HepG2 (cell line): ENCODE data around the gene BCAS4. TPM values are rescaled to one million over a fixed set of nuclear protein-coding genes. Genes with fewer than 3 reads are reported as not detected.
A peak's percentile ranks its signal among the peaks of the same experiment; 100 is the strongest.

Experiments
- ATAC-seq: fragments of 200-7000 bp; cut with Tn5 transposase; 3 replicates; pipeline ENCODE4 v1.9.1; 2020; ENCODE audit warnings: mild to moderate bottlenecking, moderate library complexity
- BruUV-seq: library from RNA; stranded (reverse); fragments of 400-500 nt; replicated peaks from 2 replicates; lab custom pipeline; 2021; lab: Mats Ljungman, UMichigan
- CTCF ChIA-PET: fragments of 300-600 bp; formaldehyde crosslinking; extraction: SDS; loops from one replicate; lab custom pipeline; 2021; ENCODE audit warnings: low total read pairs, inconsistent platforms, low intra/inter-chr PET ratio; lab: Yijun Ruan, JAX
- POLR2A ChIA-PET: fragments of 350-600 bp; sonication (Branson Sonifier 250); formaldehyde crosslinking; loops from one replicate; lab custom pipeline; 2020; ENCODE audit warnings: antibody characterized with exemption, inconsistent platforms; lab: Yijun Ruan, JAX
- DNase-seq: peaks from one replicate; pipeline ENCODE4 v3.0.0-alpha.2; 2015; ENCODE audit warnings: low spot score
- FAIRE-seq: peaks from 3 replicates; lab custom pipeline; 2011; peaks lifted over from hg19 to GRCh38; lab: Jason Lieb, UNC
- H2AFZ ChIP-seq: one replicate; pipeline ENCODE4 v1.6.1; 2011; ENCODE audit warnings: low read length, inconsistent platforms
- H3K27ac ChIP-seq: fragments of 300-600 bp; 3 replicates; pipeline ENCODE4 v1.8.0; 2011; ENCODE audit warnings: mixed run types, mild to moderate bottlenecking, mixed read lengths, low read length, inconsistent platforms; ENCODE audit not compliant: insufficient read depth; ENCODE audit errors: extremely low read length
- H3K27me3 ChIP-seq, 2 experiments: fragments of 200-600 bp in 1 of 2; 2 replicates in 1 of 2; 3 replicates in 1 of 2; pipeline versions ENCODE4 v1.6.0 to v1.8.0; 2011; ENCODE audit warnings: low read length in 2 of 2, mild to moderate bottlenecking in 2 of 2, moderate library complexity in 2 of 2, inconsistent platforms in 1 of 2; ENCODE audit not compliant: insufficient read depth in 2 of 2, control insufficient read depth in 1 of 2
- H3K36me3 ChIP-seq, 2 experiments: fragments of 200-600 bp in 1 of 2; replicated peaks in 1 of 2; 2 replicates in 1 of 2; 3 replicates in 1 of 2; pipeline versions ENCODE4 v1.5.1 to v1.8.0; 2011; ENCODE audit warnings: low read length in 2 of 2, inconsistent platforms in 1 of 2; ENCODE audit not compliant: insufficient read depth in 2 of 2, control insufficient read depth in 1 of 2
- H3K4me1 ChIP-seq: 2 replicates; pipeline ENCODE4 v1.5.1; 2012; ENCODE audit warnings: low read length, inconsistent platforms; ENCODE audit not compliant: insufficient read depth
- H3K4me2 ChIP-seq: 2 replicates; pipeline ENCODE4 v1.6.0; 2011; ENCODE audit warnings: low read depth, low read length, inconsistent platforms
- H3K4me3 ChIP-seq, 3 experiments: fragments of 200-600 bp in 1 of 3; sonication (generic), shearing (Covaris generic) in 1 of 3; replicated peaks in 1 of 3; 2 replicates each; pipeline ENCODE4 v1.5.1; 2011 to 2016; ENCODE audit warnings: low read length in 3 of 3, inconsistent platforms in 2 of 3, low read depth in 2 of 3, mild to moderate bottlenecking in 2 of 3, control low read depth in 1 of 3, mixed read lengths in 1 of 3; ENCODE audit not compliant: insufficient read depth in 1 of 3
- H3K79me2 ChIP-seq: one replicate; pipeline ENCODE4 v1.6.1; 2011; ENCODE audit warnings: low read length, inconsistent platforms; ENCODE audit not compliant: insufficient read depth
- H3K9ac ChIP-seq: 2 replicates; pipeline ENCODE4 v1.6.0; 2011; ENCODE audit warnings: mild to moderate bottlenecking, low read depth, low read length, inconsistent platforms; ENCODE audit not compliant: insufficient read depth
- H3K9me3 ChIP-seq: 2 replicates; pipeline ENCODE4 v1.5.1; 2012; ENCODE audit warnings: mild to moderate bottlenecking, low read length
- H4K20me1 ChIP-seq: 2 replicates; pipeline ENCODE4 v1.6.0; 2011; ENCODE audit warnings: inconsistent platforms, mild to moderate bottlenecking, low read length, moderate library complexity; ENCODE audit not compliant: insufficient read depth
- CEBPB ChIP-seq: IDR thresholded peaks from 2 replicates; pipeline ENCODE4 v1.6.1; 2011; ENCODE audit warnings: low read depth, low read length, improper control_type of control experiment, borderline replicate concordance
- ZNF572 ChIP-seq: sonication (generic); formaldehyde crosslinking; IDR thresholded peaks from 2 replicates; pipeline ENCODE4 v1.5.1; 2020; ENCODE audit warnings: mild to moderate bottlenecking, missing genetic modification reagents
- WGBS: methylation state at CpG from one replicate; pipeline ENCODE4 v1.1.6; 2017; ENCODE audit warnings: low lambda C conversion rate; 5-methylcytosine and 5-hydroxymethylcytosine counted together
- in situ Hi-C: cut with HindIII; loops from 2 replicates; pipeline ENCODE4 v1.10.0; 2017; ENCODE audit warnings: low pct_unique_long_range_greater_than_20kb; ENCODE audit not compliant: extremely low pct_ligation_motif_present
- intact Hi-C: fragments of 100-400 bp; cut with micrococcal nuclease; formaldehyde crosslinking; loops from one replicate; pipeline ENCODE4 v1.10.0; 2022; ENCODE audit not compliant: unreplicated experiment
- polyA plus RNA-seq, 8 experiments: library from polyadenylated mRNA; depleted of rRNA in 3 of 8; stranded (reverse) in 7 of 8; unstranded in 1 of 8; fragments of >200 nt; fragmentation: Illumina TruSeq in 4 of 8; extraction: Trizol in 4 of 8; gene quantifications; 2 replicates each; pipeline versions ENCODE4 v1.2.1 to v1.2.3, GENCODE V29; 2011 to 2016; ENCODE audit warnings: low read depth in 4 of 8, missing spikeins in 1 of 8, mixed read lengths in 1 of 8; ENCODE audit not compliant: insufficient read depth in 1 of 8
- small RNA-seq, 3 experiments: library from RNA; depleted of rRNA; stranded (forward); fragments of <200 nt; gene quantifications; one replicate each; pipeline ENCODE3, GENCODE V24; 2012; ENCODE audit warnings: low read depth in 2 of 3, low replicate concordance in 1 of 3; ENCODE audit not compliant: insufficient read length in 3 of 3, insufficient read depth in 2 of 3
- total RNA-seq, 5 experiments: library from RNA; depleted of rRNA; stranded (reverse); fragments of >200 nt; fragmentation: Illumina TruSeq; extraction: Trizol; gene quantifications; 2 replicates each; pipeline ENCODE4 v1.2.3, GENCODE V29; 2016; ENCODE audit warnings: low read depth in 1 of 5

BCAS4 gene
- total and polyA plus RNA-seq, 2 of the 13 experiments (the other 11 are each of a cell fraction or from before 2014, with no cell fraction given): 7.2 to 8.0 TPM

DNA sequence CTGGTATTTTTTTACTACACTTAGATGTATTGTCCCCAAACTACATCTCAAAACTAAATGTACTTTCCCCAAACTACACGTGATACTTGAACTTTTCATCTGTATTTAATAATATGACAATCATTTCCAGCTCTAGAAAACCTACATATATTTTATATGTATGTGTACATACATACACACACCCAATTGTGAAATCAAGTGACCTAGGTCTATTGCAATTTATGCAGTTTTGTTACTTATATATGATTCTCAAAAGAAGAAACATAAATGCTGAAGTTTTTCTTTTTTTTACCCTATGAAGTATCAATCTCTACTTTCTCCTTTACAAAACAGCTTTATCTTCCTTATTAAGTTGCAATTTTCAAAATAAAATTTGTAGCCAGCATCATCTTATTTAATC is 131.7 kb downstream of the BCAS4 start:
- Histone ChIP-seq H2AFZ (no peak overlapping the region), H3K27me3 (no peaks in the 10 kb centered on the region), H3K9me3 (no peaks in the 10 kb centered on the region), H3K9ac (no peak overlapping the region), H3K4me3 (no peak overlapping the region), H4K20me1 (peaks cover 64% of the 10 kb centered on the region), H3K79me2 (peaks cover 89% of the 10 kb centered on the region), H3K4me1 (peaks cover 40% of the 10 kb centered on the region), H3K4me2 (no peak overlapping the region), H3K27ac (no peak overlapping the region), H3K36me3 (peaks cover 14 to 52% of the 10 kb centered on the region in 2 experiments)
- intact Hi-C loops: loop anchor here (5.0 kb wide), 1 partner anchor 69 kb away; no protein-coding TSS in a partner anchor
- 96% methylated on average over 1 of the region's 1 CpG for WGBS
- POLR2A ChIA-PET: interaction anchor here (1.1 kb wide), 1 partner anchor 32 kb away, joined by 3 read pairs; the partner anchor contains the start of genes DPM1 and MOCS3
- CTCF ChIA-PET: no interaction called here
- in situ Hi-C loops: no loop called here
- FAIRE-seq (no peak), DNase-seq (no peak), ATAC-seq (no peak)
- BruUV-seq: no TSS peak
- TF ChIP-seq ZNF572 (CRISPR knock-in tag) (no peak), CEBPB (peak; percentile 37; the same call in 1 of the 2 replicates)

Small RNA genes lying within 50 kb of the gene (small RNA-seq; reads per million reads assigned to genes)
- gene TMSB4XP6: 0 reads per million in 3 experiments

Other genes with a start within 250 kb of the BCAS4 start
- not detected in 2 replicates for gene RIPOR3, start 103.5 kb upstream of the BCAS4 start, total RNA-seq (2016; rRNA removed; fragmentation: Illumina TruSeq; extraction: Trizol)
- gene RIPOR3, start 103.5 kb upstream of the BCAS4 start, polyA plus RNA-seq (2011; rRNA removed): 0.18 and 0.26 TPM in 2 replicates
- 22.2 and 26.6 TPM in 2 replicates for gene PARD6B, start 63.5 kb upstream of the BCAS4 start, total RNA-seq (2016; rRNA removed; fragmentation: Illumina TruSeq; extraction: Trizol)
- 6.0 and 6.9 TPM in 2 replicates for gene PARD6B, start 63.5 kb upstream of the BCAS4 start, polyA plus RNA-seq (2011; rRNA removed)
- gene ADNP, start 136.4 kb downstream of the BCAS4 start, total RNA-seq (2016; rRNA removed; fragmentation: Illumina TruSeq; extraction: Trizol): 21.5 and 60.7 TPM in 2 replicates
- 21.0 and 22.3 TPM in 2 replicates for gene ADNP, start 136.4 kb downstream of the BCAS4 start, polyA plus RNA-seq (2011; rRNA removed)
- gene DPM1, start 163.5 kb downstream of the BCAS4 start, total RNA-seq (2016; rRNA removed; fragmentation: Illumina TruSeq; extraction: Trizol): 161 and 187 TPM in 2 replicates
- 75.7 and 83.2 TPM in 2 replicates for gene DPM1, start 163.5 kb downstream of the BCAS4 start, polyA plus RNA-seq (2011; rRNA removed)
- gene MOCS3, start 163.8 kb downstream of the BCAS4 start, total RNA-seq (2016; rRNA removed; fragmentation: Illumina TruSeq; extraction: Trizol): 8.4 and 9.7 TPM in 2 replicates
- 3.7 and 4.1 TPM in 2 replicates for gene MOCS3, start 163.8 kb downstream of the BCAS4 start, polyA plus RNA-seq (2011; rRNA removed)
- not detected in 2 replicates for gene KCNG1, start 228.0 kb downstream of the BCAS4 start, total RNA-seq (2016; rRNA removed; fragmentation: Illumina TruSeq; extraction: Trizol)
- gene KCNG1, start 228.0 kb downstream of the BCAS4 start, polyA plus RNA-seq (2011; rRNA removed): not detected in 2 replicates